Stimulated activated CD4-positive, alpha-beta T cell treated with anti-CD3 and anti-CD28 coated beads, TNF-alpha, amount 100 ng/mL, for 24 hours (primary cell): ENCODE results near the gene CCDC175.

Experiments
- DNase-seq, 3 experiments: peaks; one replicate each; pipeline ENCODE4 v3.0.0-alpha.2; 2020; ENCODE audit warnings: low read depth in 3 of 3

The CCDC175 gene

DNA sequence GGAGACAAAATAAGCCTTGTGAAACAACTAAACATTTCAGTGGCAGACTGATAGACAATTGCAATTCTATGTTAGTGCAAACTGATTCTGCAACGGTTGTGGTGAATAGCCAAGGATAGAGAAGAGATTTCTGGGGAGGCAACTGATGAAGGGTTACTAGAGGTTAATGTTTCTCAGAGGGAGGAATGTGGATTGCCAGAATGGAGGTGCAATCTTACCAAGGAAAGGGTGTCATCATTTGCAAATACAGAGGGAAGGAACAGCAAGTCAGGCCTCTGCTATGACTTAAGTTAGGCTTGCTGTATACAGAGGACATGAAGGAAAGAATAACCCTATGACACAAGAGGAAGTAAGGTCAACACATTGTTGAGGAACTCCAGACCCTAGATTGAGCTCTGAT, 35.8 kb downstream of the CCDC175 start:
- no peak for DNase-seq

GRCh38 chr14:59538936-59539335, 37.7 kb downstream of the CCDC175 start:
- DNase-seq = no peak

DNA sequence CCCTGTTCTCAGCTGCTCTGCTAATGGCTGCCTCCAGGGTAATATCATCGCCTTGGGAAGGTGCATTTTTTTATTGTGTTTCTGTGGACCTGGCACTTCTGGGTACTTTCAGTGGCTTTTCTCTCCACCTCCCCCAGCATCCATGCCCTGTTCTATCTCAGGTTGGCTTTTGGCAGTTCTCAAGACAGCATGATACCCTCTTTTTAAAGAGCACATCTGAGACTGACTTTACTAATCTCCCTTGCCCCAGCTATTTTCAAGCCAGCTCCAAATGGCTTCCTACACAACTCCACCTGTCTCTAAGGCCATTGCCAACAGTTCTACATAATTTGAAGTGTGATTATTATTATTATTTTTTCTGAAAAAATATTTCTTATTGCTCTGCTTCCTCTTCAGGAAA, 39.1 kb downstream of the CCDC175 start:
- no peak for DNase-seq

DNA sequence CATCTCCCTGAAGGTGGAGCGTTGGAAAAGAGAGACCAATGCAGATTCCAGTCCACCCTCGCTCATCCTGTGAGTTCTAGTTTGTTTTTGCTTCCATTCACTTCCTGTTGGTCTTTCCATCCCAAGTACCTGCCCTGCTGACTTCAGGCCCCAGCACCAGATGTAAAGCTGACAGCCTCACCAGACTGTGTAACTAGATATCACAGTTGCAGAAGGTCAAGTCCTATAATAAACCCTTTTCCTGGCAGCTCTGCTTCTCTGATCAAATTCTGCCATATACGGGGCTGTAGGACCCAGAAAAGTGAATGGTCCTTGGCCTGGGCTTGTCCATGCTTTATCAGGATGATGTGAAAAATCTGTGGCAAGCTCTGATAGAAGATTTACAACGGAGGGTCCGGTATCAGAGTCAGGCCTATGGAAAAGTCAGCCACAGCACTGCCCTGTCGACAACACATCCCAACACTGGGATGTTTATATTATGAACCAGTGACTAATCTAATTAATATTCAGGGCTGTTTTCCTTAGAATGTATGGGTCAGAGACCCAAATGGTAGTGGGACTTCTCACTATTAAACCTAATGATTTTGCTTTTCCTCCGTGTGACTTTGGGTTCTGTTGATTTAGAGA, 42.1 kb downstream of the CCDC175 start:
- no peak for DNase-seq

DNA sequence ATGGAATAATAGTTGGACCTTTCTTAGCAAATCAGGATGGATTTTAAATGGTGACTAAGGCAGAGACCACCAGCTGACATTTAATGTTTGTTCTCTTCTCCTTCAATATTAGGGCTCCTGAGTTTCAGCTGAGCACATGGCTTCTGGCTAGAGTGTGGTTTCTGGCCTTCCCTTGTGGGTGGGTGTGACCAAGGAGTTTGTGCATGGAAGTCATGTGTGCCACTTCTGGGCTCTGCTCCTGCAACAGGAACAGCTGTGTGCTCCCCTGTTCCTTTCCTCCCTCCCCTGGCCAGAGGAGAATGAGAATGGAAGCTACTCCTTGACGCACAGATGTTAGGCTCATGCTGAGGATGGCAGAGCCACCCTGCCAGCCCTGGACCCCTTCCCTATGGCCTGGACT, 44.2 kb downstream of the CCDC175 start:
- no peak for DNase-seq

DNA sequence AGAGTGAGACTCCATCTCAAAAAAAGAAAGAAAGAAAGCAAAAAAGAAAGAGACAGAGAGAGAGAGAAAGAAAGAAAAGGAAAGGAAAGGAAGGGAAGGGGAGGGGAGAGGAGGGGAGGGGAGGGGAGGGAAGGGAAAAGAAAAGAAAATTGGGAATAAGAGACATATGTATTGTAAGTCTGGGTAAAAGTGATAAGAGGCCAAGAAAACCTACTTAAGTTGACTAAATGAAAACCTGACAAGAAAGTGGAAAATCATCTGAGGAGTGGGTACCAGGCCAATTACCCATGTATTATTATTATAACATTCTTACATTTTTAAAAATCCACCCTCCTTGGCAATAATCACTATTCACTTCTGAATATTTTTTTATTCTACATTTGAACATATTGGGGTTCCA, 46.3 kb downstream of the CCDC175 start:
- no peak for DNase-seq

- no peak for DNase-seq
Measured at GRCh38 chr14:59529189-59529588, 47.4 kb downstream of the CCDC175 start.

GRCh38 chr14:59520224-59520623, 56.4 kb downstream of the CCDC175 start:
- DNase-seq = no peak

DNA sequence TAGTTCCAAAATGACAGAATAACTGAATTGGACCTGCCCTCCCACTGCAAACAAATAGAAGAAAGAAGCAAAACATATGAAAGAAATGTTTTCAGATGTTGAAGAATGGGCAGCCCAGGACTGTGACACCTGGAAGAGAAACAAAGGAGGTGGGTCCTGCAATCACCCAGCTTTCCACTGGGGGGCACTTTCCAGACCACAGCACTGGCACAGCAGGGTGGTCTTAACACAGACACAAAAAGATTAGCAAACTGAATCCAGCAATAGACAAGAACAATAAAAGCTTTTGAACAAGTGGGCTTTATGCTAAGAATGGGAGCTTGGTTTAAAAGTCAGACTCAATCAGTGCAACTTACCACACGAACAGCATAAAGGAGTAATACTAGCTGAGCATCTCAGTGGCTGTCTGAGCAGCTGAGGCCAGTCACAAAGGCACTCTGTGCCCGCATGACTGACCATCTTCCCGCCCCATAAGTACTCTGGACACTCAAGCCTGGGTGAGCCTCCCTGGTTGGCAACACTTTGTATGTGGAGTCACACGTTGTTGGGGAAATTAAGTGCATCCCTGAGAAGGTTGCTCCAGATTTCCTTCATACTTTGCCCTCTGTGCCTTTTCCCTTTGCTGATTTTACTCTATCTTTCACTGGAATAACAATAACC, 64.6 kb downstream of the CCDC175 start:
- DNase-seq = no peak

- DNase-seq = no peak
Measured at GRCh38 chr14:59510966-59511365, 65.6 kb downstream of the CCDC175 start.

DNA sequence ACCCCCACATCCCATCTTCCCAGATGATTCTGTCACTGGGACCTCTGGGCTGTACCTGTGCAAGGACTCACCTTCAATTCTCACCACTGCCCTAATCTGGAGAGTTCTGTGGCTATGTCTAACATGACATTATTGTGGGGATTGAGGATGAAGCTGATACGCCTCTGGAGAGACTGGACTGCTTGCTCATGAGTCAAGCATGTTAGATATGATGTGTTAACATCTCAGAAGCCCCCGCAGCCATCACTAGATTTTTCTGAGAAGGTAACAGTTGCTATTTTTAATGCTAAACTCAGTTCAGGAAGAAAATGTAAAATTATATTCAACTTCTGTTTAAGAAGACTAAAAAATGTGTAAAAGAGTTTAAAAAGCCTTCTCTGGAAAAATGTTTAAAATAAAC, 66.6 kb downstream of the CCDC175 start:
- no peak for DNase-seq

DNA sequence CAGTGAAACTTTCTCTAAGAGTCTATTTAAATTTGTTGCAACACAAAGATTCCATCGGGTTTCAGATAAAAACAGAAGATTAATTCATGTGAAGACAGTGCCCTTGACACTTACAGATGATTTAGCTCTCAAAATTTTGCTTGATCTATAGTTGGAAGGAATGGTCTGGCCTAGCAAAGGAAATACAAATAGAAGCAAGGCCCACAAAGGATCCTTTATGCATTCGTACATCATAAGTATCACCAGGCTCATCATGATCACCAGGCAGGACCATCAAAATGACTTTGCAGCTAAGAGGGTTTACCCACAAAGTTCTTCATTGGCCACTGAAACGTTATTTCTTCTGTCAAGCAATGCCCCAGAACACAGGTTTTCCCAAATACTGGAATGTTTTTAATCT, 67.5 kb downstream of the CCDC175 start:
- DNase-seq = no peak

GRCh38 chr14:59507752-59508103, 68.9 kb downstream of the CCDC175 start:
- no peak for DNase-seq

DNA sequence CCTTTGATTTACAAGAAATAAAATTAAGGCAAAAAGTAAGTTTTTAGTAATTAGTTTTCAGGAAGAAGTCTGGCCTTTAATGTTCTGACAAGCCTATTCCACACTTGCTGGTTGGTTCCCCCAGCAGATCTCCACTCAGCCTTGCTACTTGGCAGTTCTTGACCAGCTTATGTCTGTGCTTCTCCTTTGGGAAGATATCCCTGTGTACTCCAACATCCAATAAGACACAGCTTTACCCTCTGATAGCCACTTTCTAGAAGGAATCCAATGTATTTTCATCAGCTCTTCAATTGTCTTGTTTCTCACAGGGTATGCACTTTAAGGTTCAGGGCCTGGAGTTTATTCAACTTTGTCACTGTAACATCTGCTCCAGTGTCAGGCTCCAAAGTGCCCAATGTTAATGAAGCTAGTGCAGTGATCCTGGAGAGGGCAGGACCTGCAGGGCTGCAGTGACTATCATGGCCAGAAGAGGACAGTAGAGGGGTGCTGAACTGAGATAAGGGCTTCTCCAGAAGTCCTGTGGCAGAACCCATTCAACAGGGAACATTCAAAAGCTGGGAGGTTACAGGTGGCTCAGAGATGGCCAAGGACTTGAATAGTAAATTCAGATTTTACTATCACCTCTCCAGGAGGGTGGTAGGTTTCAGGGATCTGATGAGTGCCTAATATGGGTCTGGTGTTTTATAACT, 69.4 kb downstream of the CCDC175 start:
- DNase-seq = peak in 2 of 3 experiments; percentile 4 to 46

DNA sequence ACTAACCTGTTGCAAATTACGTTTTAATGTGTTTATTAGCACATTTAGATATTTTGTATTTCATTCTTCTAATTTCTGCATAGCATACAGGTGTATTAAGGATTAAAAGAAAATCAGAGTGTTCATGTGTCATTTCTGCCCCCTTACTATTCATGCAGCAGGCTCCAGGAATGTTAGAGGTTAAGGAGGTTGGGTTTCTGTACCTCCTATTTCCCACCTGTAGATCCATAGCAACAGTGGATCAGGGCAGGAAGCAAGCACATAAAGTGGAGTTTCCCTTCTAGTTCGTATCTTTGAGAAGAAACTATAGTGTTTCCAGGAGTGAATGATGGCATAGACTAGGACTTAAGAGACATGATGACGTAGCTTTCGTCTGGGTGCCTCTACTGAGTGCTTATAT, 73.4 kb downstream of the CCDC175 start:
- DNase-seq = no peak

DNA sequence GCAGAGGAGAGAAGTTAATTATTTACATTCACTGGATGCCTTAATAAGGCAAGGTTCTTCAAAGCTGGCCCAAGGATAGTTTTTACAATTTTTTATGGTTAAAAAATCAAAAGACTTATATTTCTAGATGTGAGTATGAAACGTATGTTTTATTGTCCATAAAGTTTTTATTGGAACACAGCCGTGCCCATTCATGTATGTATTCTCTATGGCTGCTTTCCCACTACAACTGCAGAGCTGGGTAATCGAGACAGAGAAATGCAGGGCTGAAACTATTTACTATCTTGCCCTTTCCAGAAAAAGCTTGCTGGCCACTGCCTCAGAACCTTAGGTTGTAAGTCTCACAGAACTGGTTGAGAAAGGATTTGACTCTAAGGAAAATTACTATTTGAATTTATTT, 75.9 kb downstream of the CCDC175 start:
- DNase-seq = no peak

- no peak for DNase-seq
Measured at GRCh38 chr14:59492384-59492783, 84.2 kb downstream of the CCDC175 start.

DNA sequence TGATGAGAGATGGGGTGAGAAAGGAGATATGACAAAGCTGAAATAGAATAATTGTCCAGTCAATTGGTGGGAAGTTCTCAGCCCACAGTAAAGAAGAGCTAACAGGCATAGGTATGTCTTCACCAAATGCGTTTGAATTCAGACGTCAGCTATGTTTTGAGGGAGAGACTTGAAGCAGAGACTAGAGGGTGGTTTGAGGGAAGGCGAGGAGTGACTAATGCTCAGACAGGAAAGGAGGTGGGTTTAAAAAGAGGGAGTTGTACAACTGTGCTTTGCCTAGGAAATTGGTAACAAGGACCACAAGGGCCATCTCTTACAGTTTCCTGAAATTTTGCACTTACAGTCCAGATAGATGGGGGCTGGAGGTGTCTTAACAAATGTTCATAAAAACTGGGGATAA, 85.9 kb downstream of the CCDC175 start:
- no peak for DNase-seq

- DNase-seq = no peak
Measured at GRCh38 chr14:59484639-59485175, 91.9 kb downstream of the CCDC175 start.

GRCh38 chr14:59483819-59484638, 92.6 kb downstream of the CCDC175 start, which contains the start of the genes JKAMP and L3HYPDH:
Gene JKAMP (plus strand): TSS chr14:59484517. CDS start chr14:59484590, 73 bp downstream.
Gene L3HYPDH (minus strand): TSS chr14:59484408. CDS start chr14:59484316, 92 bp downstream.
- DNase-seq = peak; percentile 96 to 98 (median 98)

GRCh38 chr14:59483363-59483762, 93.2 kb downstream of the CCDC175 start:
- DNase-seq = no peak
